Measurements from ENCODE around the gene RIT1.

Gene RIT1

GRCh38 chr1:155873860-155874259, 37.3 kb downstream of the RIT1 start:
- no peak overlapping the region for H3K27ac ChIP-seq (ENCODE audit: low read depth, low read length)
- H3K4me3 ChIP-seq (ENCODE audit: insufficient read depth, low read length, poor library complexity, severe bottlenecking): no peak overlapping the region
- no peaks in the 10 kb centered on the region for H4K20me1 ChIP-seq (ENCODE audit: low read depth, low read length)
- H3K79me2 ChIP-seq (ENCODE audit: insufficient read depth, low read length): no peaks in the 10 kb centered on the region
- no peaks in the 10 kb centered on the region for H3K9me2 ChIP-seq (replicated peaks; ENCODE audit: insufficient read depth, low read length)
- H3K36me3 ChIP-seq (ENCODE audit: low read length): no peaks in the 10 kb centered on the region
- no peaks in the 10 kb centered on the region for H3K9me3 ChIP-seq (ENCODE audit: insufficient read depth, low read length)
- TF ChIP-seq CTCF (IDR thresholded peaks at IDR 0.05; ENCODE audit: insufficient read depth, low read length, poor library complexity, severe bottlenecking) (no peak), EZH2phosphoT487 (conservative IDR thresholded peaks at IDR 0.05; ENCODE audit: low read length) (no peak)
- H3K4me2 ChIP-seq (ENCODE audit: low read depth, low read length, poor library complexity, severe bottlenecking): no peak overlapping the region
- H3K9ac ChIP-seq (ENCODE audit: low read length): no peak overlapping the region
- H3F3A ChIP-seq (ENCODE audit: insufficient read depth): no peaks in the 10 kb centered on the region
- H2AFZ ChIP-seq (ENCODE audit: low read depth, low read length, severe bottlenecking): no peak overlapping the region
- no peaks in the 10 kb centered on the region for H3K27me3 ChIP-seq (ENCODE audit: low read length)

GRCh38 chr1:155872527-155872926, 38.6 kb downstream of the RIT1 start:
- no peak for TF ChIP-seq EZH2phosphoT487 (conservative IDR thresholded peaks at IDR 0.05; ENCODE audit: low read length)
- TF ChIP-seq CTCF (IDR thresholded peaks at IDR 0.05; ENCODE audit: insufficient read depth, low read length, poor library complexity, severe bottlenecking): no peak
- H3F3A ChIP-seq (ENCODE audit: insufficient read depth): no peaks in the 10 kb centered on the region
- no peaks in the 10 kb centered on the region for H3K9me2 ChIP-seq (replicated peaks; ENCODE audit: insufficient read depth, low read length)
- no peaks in the 10 kb centered on the region for H3K27me3 ChIP-seq (ENCODE audit: low read length)
- no peak overlapping the region for H2AFZ ChIP-seq (ENCODE audit: low read depth, low read length, severe bottlenecking)
- no peak overlapping the region for H3K4me2 ChIP-seq (ENCODE audit: low read depth, low read length, poor library complexity, severe bottlenecking)
- no peaks in the 10 kb centered on the region for H3K9me3 ChIP-seq (ENCODE audit: insufficient read depth, low read length)
- H3K79me2 ChIP-seq (ENCODE audit: insufficient read depth, low read length): no peaks in the 10 kb centered on the region
- H4K20me1 ChIP-seq (ENCODE audit: low read depth, low read length): no peaks in the 10 kb centered on the region
- H3K9ac ChIP-seq (ENCODE audit: low read length): no peak overlapping the region
- H3K4me3 ChIP-seq (ENCODE audit: insufficient read depth, low read length, poor library complexity, severe bottlenecking): no peak overlapping the region
- H3K36me3 ChIP-seq (ENCODE audit: low read length): no peaks in the 10 kb centered on the region
- no peak overlapping the region for H3K27ac ChIP-seq (ENCODE audit: low read depth, low read length)

GRCh38 chr1:155871390-155871789, 39.8 kb downstream of the RIT1 start:
- Histone ChIP-seq H3K27me3 (ENCODE audit: low read length) (no peaks in the 10 kb centered on the region; the same call in 1 of the 2 replicates), H2AFZ (ENCODE audit: low read depth, low read length, severe bottlenecking) (no peak overlapping the region), H3K9ac (ENCODE audit: low read length) (no peak overlapping the region), H3K79me2 (ENCODE audit: insufficient read depth, low read length) (no peaks in the 10 kb centered on the region), H3K36me3 (ENCODE audit: low read length) (no peaks in the 10 kb centered on the region), H3K27ac (ENCODE audit: low read depth, low read length) (no peak overlapping the region), H3K9me2 (replicated peaks; ENCODE audit: insufficient read depth, low read length) (no peaks in the 10 kb centered on the region), H3K4me2 (ENCODE audit: low read depth, low read length, poor library complexity, severe bottlenecking) (no peak overlapping the region), H3F3A (ENCODE audit: insufficient read depth) (no peaks in the 10 kb centered on the region), H3K4me3 (ENCODE audit: insufficient read depth, low read length, poor library complexity, severe bottlenecking) (no peak overlapping the region), H4K20me1 (ENCODE audit: low read depth, low read length) (no peaks in the 10 kb centered on the region), H3K9me3 (ENCODE audit: insufficient read depth, low read length) (no peaks in the 10 kb centered on the region)
- TF ChIP-seq EZH2phosphoT487 (conservative IDR thresholded peaks at IDR 0.05; ENCODE audit: low read length): no peak
- no peak for TF ChIP-seq CTCF (IDR thresholded peaks at IDR 0.05; ENCODE audit: insufficient read depth, low read length, poor library complexity, severe bottlenecking)

Data from SU-DHL-6 (cell line).